H1 (cell line): ENCODE results near the gene POLR2J. TPM values are rescaled to one million over a fixed set of nuclear protein-coding genes. Genes with fewer than 3 reads are reported as not detected.

Source experiments
- CTCF ChIA-PET: fragments of 300-600 bp; sonication (Branson Sonifier 250); formaldehyde crosslinking; loops from one replicate; lab custom pipeline; 2021; ENCODE audit not compliant: partially characterized antibody; lab: Charles Lee
- POLR2A ChIA-PET: fragments of 300-600 bp; sonication (Branson Sonifier 250); formaldehyde crosslinking; loops from one replicate; lab custom pipeline; 2021; ENCODE audit warnings: inconsistent platforms; ENCODE audit not compliant: partially characterized antibody; lab: Charles Lee
- DNase-seq, 2 experiments: peaks; one replicate each; pipeline versions ENCODE4 v3.0.0 to v3.0.0-alpha.2; 2010 to 2022; ENCODE audit warnings: low spot score in 2 of 2, low read depth in 1 of 2, mixed read lengths in 1 of 2
- FAIRE-seq: peaks from 2 replicates; lab custom pipeline; 2011; peaks lifted over from hg19 to GRCh38; lab: Jason Lieb, UNC
- H2AFZ ChIP-seq: 2 replicates; pipeline ENCODE4 v1.8.1; 2012; ENCODE audit warnings: low read length, inconsistent platforms
- H2AK5ac ChIP-seq: 2 replicates; pipeline ENCODE4 v1.6.1; 2013; ENCODE audit warnings: low read depth, low read length
- H2BK120ac ChIP-seq: replicated peaks from 2 replicates; pipeline ENCODE3; 2013; ENCODE audit warnings: low read depth, low read length, inconsistent platforms
- H2BK12ac ChIP-seq: 2 replicates; pipeline ENCODE4 v1.6.1; 2013; ENCODE audit warnings: low read depth, low read length
- H2BK15ac ChIP-seq: 2 replicates; pipeline ENCODE4 v1.6.1; 2013; ENCODE audit warnings: low read length
- H2BK20ac ChIP-seq: 2 replicates; pipeline ENCODE4 v1.6.1; 2013; ENCODE audit warnings: low read length
- H2BK5ac ChIP-seq: 2 replicates; pipeline ENCODE4 v1.6.1; 2013; ENCODE audit warnings: low read depth, low read length
- H3K14ac ChIP-seq: 2 replicates; pipeline ENCODE4 v1.6.1; 2013; ENCODE audit warnings: inconsistent platforms; ENCODE audit not compliant: insufficient read length
- H3K18ac ChIP-seq: 2 replicates; pipeline ENCODE4 v1.6.1; 2013; ENCODE audit warnings: low read length; ENCODE audit errors: extremely low read depth
- H3K23ac ChIP-seq: 2 replicates; pipeline ENCODE4 v1.6.1; 2013; ENCODE audit warnings: inconsistent platforms; ENCODE audit not compliant: insufficient read length
- H3K23me2 ChIP-seq: 2 replicates; pipeline ENCODE4 v1.6.1; 2013; ENCODE audit warnings: low read depth, low read length
- H3K27ac ChIP-seq: 2 replicates; pipeline ENCODE4 v1.6.1; 2011; ENCODE audit warnings: low read depth, low read length, inconsistent platforms
- H3K27me3 ChIP-seq, 4 experiments: replicated peaks in 1 of 4; 1 replicate in 1 of 4; 2 replicates in 3 of 4; pipeline versions ENCODE4 v1.6.1 to v1.8.1; 2011 to 2013; ENCODE audit warnings: low read length in 3 of 4, mild to moderate bottlenecking in 3 of 4, inconsistent platforms in 2 of 4, mixed read lengths in 2 of 4, moderate library complexity in 1 of 4; ENCODE audit not compliant: control insufficient read depth in 3 of 4, insufficient read depth in 3 of 4; ENCODE audit errors: extremely low read depth in 1 of 4
- H3K36me3 ChIP-seq, 4 experiments: 2 replicates each; pipeline versions ENCODE4 v1.6.1 to v1.8.1; 2011 to 2013; ENCODE audit warnings: mild to moderate bottlenecking in 4 of 4, low read length in 3 of 4, moderate library complexity in 2 of 4, control low read depth in 1 of 4, inconsistent platforms in 1 of 4; ENCODE audit not compliant: insufficient read depth in 4 of 4, control insufficient read depth in 2 of 4
- H3K4ac ChIP-seq: replicated peaks from 2 replicates; pipeline ENCODE3; 2013; ENCODE audit warnings: low read length, low read depth, mixed read lengths, inconsistent platforms; ENCODE audit not compliant: insufficient read length
- H3K4me1 ChIP-seq, 4 experiments: replicated peaks in 1 of 4; 1 replicate in 1 of 4; 2 replicates in 3 of 4; pipeline versions ENCODE4 v1.6.1 to v1.8.1; 2011 to 2013; ENCODE audit warnings: low read length in 3 of 4, inconsistent platforms in 2 of 4, mixed read lengths in 1 of 4; ENCODE audit not compliant: insufficient read depth in 4 of 4, control insufficient read depth in 3 of 4
- H3K4me2 ChIP-seq, 2 experiments: 2 replicates each; pipeline versions ENCODE4 v1.6.1 to v1.8.1; 2011 to 2013; ENCODE audit warnings: low read depth in 2 of 2, low read length in 2 of 2, control low read depth in 1 of 2, inconsistent platforms in 1 of 2, mild to moderate bottlenecking in 1 of 2; ENCODE audit not compliant: insufficient read depth in 1 of 2
- H3K4me3 ChIP-seq, 4 experiments: fragments of 200-600, 300-600 bp in 1 of 4; sonication (generic), shearing (Covaris generic), sonication (Bioruptor Twin) in 1 of 4; 2 replicates each; pipeline versions ENCODE4 v1.5.1 to v1.8.1; 2011 to 2016; ENCODE audit warnings: low read length in 4 of 4, low read depth in 3 of 4, control low read depth in 2 of 4, inconsistent platforms in 2 of 4, mild to moderate bottlenecking in 2 of 4, mixed read lengths in 1 of 4, moderate library complexity in 1 of 4; ENCODE audit not compliant: insufficient read depth in 2 of 4; ENCODE audit errors: extremely low read depth in 1 of 4
- H3K56ac ChIP-seq: replicated peaks from 2 replicates; pipeline ENCODE3; 2013; ENCODE audit warnings: low read depth, mild to moderate bottlenecking, mixed read lengths, low read length, inconsistent platforms; ENCODE audit not compliant: insufficient read length
- H3K79me1 ChIP-seq: 2 replicates; pipeline ENCODE4 v1.6.1; 2013; ENCODE audit warnings: low read depth, low read length, control low read depth
- H3K79me2 ChIP-seq, 2 experiments: 2 replicates each; pipeline versions ENCODE4 v1.6.1 to v1.8.1; 2012 to 2013; ENCODE audit warnings: low read length in 2 of 2, mild to moderate bottlenecking in 2 of 2, inconsistent platforms in 1 of 2; ENCODE audit not compliant: insufficient read depth in 2 of 2, control insufficient read depth in 1 of 2
- H3K9ac ChIP-seq, 4 experiments: replicated peaks in 1 of 4; 1 replicate in 1 of 4; 2 replicates in 3 of 4; pipeline versions ENCODE4 v1.6.1 to v1.8.1; 2011 to 2013; ENCODE audit warnings: low read depth in 3 of 4, low read length in 3 of 4, control low read depth in 2 of 4, mild to moderate bottlenecking in 2 of 4, moderate library complexity in 2 of 4, inconsistent platforms in 1 of 4; ENCODE audit errors: extremely low read depth in 1 of 4
- H3K9me3 ChIP-seq, 2 experiments: 2 replicates each; pipeline versions ENCODE4 v1.6.1 to v1.8.1; 2012 to 2013; ENCODE audit warnings: mild to moderate bottlenecking in 2 of 2, moderate library complexity in 2 of 2, control low read depth in 1 of 2, inconsistent platforms in 1 of 2, low read depth in 1 of 2, low read length in 1 of 2, mixed read lengths in 1 of 2; ENCODE audit not compliant: insufficient read depth in 2 of 2
- H4K20me1 ChIP-seq, 2 experiments: replicated peaks in 1 of 2; 2 replicates each; pipeline versions ENCODE3 to v1.8.1; 2011 to 2013; ENCODE audit warnings: inconsistent platforms in 2 of 2, low read length in 2 of 2, mild to moderate bottlenecking in 1 of 2; ENCODE audit not compliant: insufficient read depth in 2 of 2, control insufficient read depth in 1 of 2
- H4K5ac ChIP-seq: 2 replicates; pipeline ENCODE4 v1.6.1; 2013; ENCODE audit warnings: low read length, low read depth, mixed read lengths, inconsistent platforms; ENCODE audit not compliant: insufficient read length
- H4K8ac ChIP-seq: 2 replicates; pipeline ENCODE4 v1.8.0; 2013; ENCODE audit warnings: mild to moderate bottlenecking, moderate library complexity, low read length, inconsistent platforms; ENCODE audit not compliant: insufficient read depth; ENCODE audit errors: extremely low read depth
- H4K91ac ChIP-seq: replicated peaks from 2 replicates; pipeline ENCODE3; 2013; ENCODE audit warnings: low read length, mixed read lengths, inconsistent platforms; ENCODE audit not compliant: insufficient read length
- BCL11A ChIP-seq, 2 experiments: IDR thresholded peaks; one replicate each; pipeline ENCODE4 v1.6.1; 2011; ENCODE audit warnings: low read depth in 2 of 2, low read length in 2 of 2, mild to moderate bottlenecking in 2 of 2
- CHD1 ChIP-seq: IDR thresholded peaks from 2 replicates; pipeline ENCODE4 v1.6.1; 2012; ENCODE audit warnings: low read depth, low read length, improper control_type of control experiment
- FOSL1 ChIP-seq: IDR thresholded peaks from 2 replicates; pipeline ENCODE4 v1.6.1; 2011; ENCODE audit warnings: mild to moderate bottlenecking, low read depth, low read length, moderate library complexity; ENCODE audit not compliant: insufficient read depth
- SIX5 ChIP-seq: IDR thresholded peaks from 2 replicates; pipeline ENCODE4 v1.6.1; 2011; ENCODE audit warnings: mild to moderate bottlenecking, low read depth, low read length
- WGBS, 2 experiments: shearing (Covaris generic) in 1 of 2; methylation state at CpG; one replicate each; pipeline versions ENCODE4 v1.1.6 to v1.1.7; 2013 to 2015; ENCODE audit warnings: low lambda C conversion rate in 2 of 2, mixed read lengths in 2 of 2, inconsistent platforms in 1 of 2, low coverage in 1 of 2, missing lambda C conversion rate in 1 of 2; ENCODE audit not compliant: insufficient replicate concordance in 2 of 2, insufficient coverage in 1 of 2, insufficient read length in 1 of 2; ENCODE audit errors: extremely low coverage in 1 of 2, missing lambda C conversion rate in 1 of 2; 5-methylcytosine and 5-hydroxymethylcytosine counted together
- polyA plus RNA-seq, 7 experiments: library from polyadenylated mRNA; depleted of rRNA in 3 of 7; stranded (reverse) in 5 of 7; unstranded in 2 of 7; fragments of >200 nt in 5 of 7; fragments of 200-250 nt in 2 of 7; gene quantifications; 1 replicate in 5 of 7; 2 replicates in 1 of 7; 4 replicates in 1 of 7; pipeline versions ENCODE4 v1.2.1 to v1.2.3, GENCODE V29; 2011 to 2013; ENCODE audit warnings: missing spikeins in 2 of 7, mixed read lengths in 2 of 7
- total RNA-seq: library from RNA; stranded (reverse); fragmentation: NEBNext Ultra II Directional; extraction: Animal tissue kit (Norgen Biotek cat#: 25700); gene quantifications from 2 replicates; pipeline ENCODE4 v1.2.1, GENCODE V29; 2021

Gene POLR2J
- total and polyA plus RNA-seq, 2 of the 8 experiments (the other 6 are each of a cell fraction or from before 2014, with no cell fraction given), result 54.1 to 113 TPM

GRCh38 chr7:102471791-102472125 lies 7.0 kb downstream of the POLR2J start:
- no peak overlapping the region for H3K27ac ChIP-seq

More at GRCh38 chr7:102471791-102472125, 7.0 kb downstream of the POLR2J start:
- Histone ChIP-seq H3K27me3 (no peaks in the 10 kb centered on the region), H3K9me3 (no peaks in the 10 kb centered on the region), H2BK5ac (no peak overlapping the region), H3K79me1 (no peaks in the 10 kb centered on the region), H3K9ac (no peak overlapping the region; a peak in 1 of 7 replicates), H2BK20ac (no peak overlapping the region), H2BK120ac (no peak overlapping the region), H3K36me3 (peaks cover 2 to 14% (median 8%) of the 10 kb centered on the region in 4 experiments; a peak in 6 of 8 replicates), H3K4me2 (no peak overlapping the region), H3K79me2 (no peaks in the 10 kb centered on the region), H3K23me2 (no peaks in the 10 kb centered on the region), H3K56ac (no peak overlapping the region), H4K20me1 (peaks cover 0 to 8% of the 10 kb centered on the region in 2 experiments), H3K4ac (no peak overlapping the region), H4K8ac (peak overlapping the region; percentile 89; the same call in 1 of the 2 replicates), H2AK5ac (no peak overlapping the region), H2AFZ (no peak overlapping the region), H4K91ac (no peak overlapping the region), H2BK12ac (no peak overlapping the region), H4K5ac (no peak overlapping the region), H3K18ac (no peak overlapping the region), H3K23ac (no peak overlapping the region), H2BK15ac (no peak overlapping the region), H3K4me3 (no peak overlapping the region), H3K4me1 (no peaks in the 10 kb centered on the region), H3K14ac (no peak overlapping the region)
- CTCF ChIA-PET, result interaction anchor here (1.2 kb wide), 1 partner anchor 59 kb away, joined by 6 read pairs; no protein-coding TSS in a partner anchor
- 75% methylated on average over 5 of the region's 6 CpGs; no CpG with 5 or more reads in 1 of the 2 experiments for WGBS, 2 experiments
- POLR2A ChIA-PET, result interaction anchor here (1.2 to 1.5 kb wide), 6 partner anchors 18 to 192 kb away, joined by 3 read pairs; no protein-coding TSS in a partner anchor
- FAIRE-seq, result no peak
- no peak for TF ChIP-seq CHD1
- no peak for TF ChIP-seq FOSL1
- no peak for TF ChIP-seq SIX5
- no peak for TF ChIP-seq BCL11A (IDR thresholded peaks at IDR 0.05; ENCODE audit: low read depth in 2 of 2, low read length in 2 of 2)
- no peak for DNase-seq
